Keratinocyte (primary cell): ENCODE data around the gene SLC4A5. TPM values are rescaled to one million over a fixed set of nuclear protein-coding genes. Genes with fewer than 3 reads are reported as not detected.

Experiments used
- DNase-seq: peaks from one replicate; pipeline ENCODE4 v3.0.0-alpha.2; 2011; ENCODE audit warnings: low read depth, missing footprints, low spot score
- FAIRE-seq: peaks from 2 replicates; lab custom pipeline; 2011; peaks lifted over from hg19 to GRCh38; lab: Jason Lieb, UNC
- H2AFZ ChIP-seq: 2 replicates; pipeline ENCODE4 v1.6.0; 2012; ENCODE audit warnings: low read length, control low read depth, inconsistent platforms; ENCODE audit not compliant: control insufficient read depth
- H3K27ac ChIP-seq: 2 replicates; pipeline ENCODE4 v1.5.1; 2011; ENCODE audit warnings: low read length; ENCODE audit not compliant: control insufficient read depth, insufficient read depth
- H3K27me3 ChIP-seq: 3 replicates; pipeline ENCODE4 v1.6.0; 2011; ENCODE audit warnings: low read length; ENCODE audit not compliant: control insufficient read depth, insufficient read depth; ENCODE audit errors: extremely low read depth
- H3K36me3 ChIP-seq, 2 experiments: 2 replicates in 1 of 2; 3 replicates in 1 of 2; pipeline ENCODE4 v1.5.1; 2011; ENCODE audit warnings: low read length in 2 of 2, mild to moderate bottlenecking in 1 of 2; ENCODE audit not compliant: control insufficient read depth in 2 of 2, insufficient read depth in 2 of 2; ENCODE audit errors: extremely low read depth in 1 of 2
- H3K4me1 ChIP-seq: 3 replicates; pipeline ENCODE4 v1.5.1; 2011; ENCODE audit warnings: low read length; ENCODE audit not compliant: control insufficient read depth, insufficient read depth; ENCODE audit errors: extremely low read depth
- H3K4me2 ChIP-seq: 3 replicates; pipeline ENCODE4 v1.6.0; 2011; ENCODE audit warnings: low read depth, low read length; ENCODE audit not compliant: control insufficient read depth, insufficient read depth; ENCODE audit errors: extremely low read depth
- H3K4me3 ChIP-seq, 3 experiments: fragments of 200-600 bp in 1 of 3; sonication (generic) in 1 of 3; 2 replicates in 2 of 3; 3 replicates in 1 of 3; pipeline ENCODE4 v1.5.1; 2011 to 2016; ENCODE audit warnings: low read length in 3 of 3, mild to moderate bottlenecking in 3 of 3, control low read depth in 2 of 3, inconsistent platforms in 1 of 3, low read depth in 1 of 3, mixed read lengths in 1 of 3, mixed run types in 1 of 3, moderate library complexity in 1 of 3; ENCODE audit not compliant: control insufficient read depth in 2 of 3, insufficient read depth in 2 of 3; ENCODE audit errors: extremely low read depth in 1 of 3
- H3K79me2 ChIP-seq: 2 replicates; pipeline ENCODE4 v1.6.0; 2012; ENCODE audit warnings: low read length; ENCODE audit not compliant: control insufficient read depth, insufficient read depth
- H3K9ac ChIP-seq: 3 replicates; pipeline ENCODE4 v1.6.0; 2011; ENCODE audit warnings: low read length; ENCODE audit not compliant: control insufficient read depth, insufficient read depth; ENCODE audit errors: extremely low read depth
- H3K9me1 ChIP-seq: 3 replicates; pipeline ENCODE4 v1.6.0; 2011; ENCODE audit warnings: low read length; ENCODE audit not compliant: control insufficient read depth, insufficient read depth; ENCODE audit errors: extremely low read depth
- H3K9me3 ChIP-seq: 2 replicates; pipeline ENCODE4 v1.5.1; 2012; ENCODE audit warnings: low read depth, low read length; ENCODE audit not compliant: control insufficient read depth
- H4K20me1 ChIP-seq: 3 replicates; pipeline ENCODE4 v1.6.0; 2011; ENCODE audit warnings: low read length; ENCODE audit not compliant: control insufficient read depth, insufficient read depth; ENCODE audit errors: extremely low read depth
- EZH2 ChIP-seq: IDR thresholded peaks from one replicate; pipeline ENCODE4 v1.6.1; 2012; ENCODE audit warnings: inconsistent platforms, mild to moderate bottlenecking, low read length, moderate library complexity
- dilution Hi-C: fragments of 300-500 bp; cut with MboI; formaldehyde crosslinking; loops from one replicate; pipeline ENCODE4 v1.7.0; 2020; ENCODE audit warnings: low sequenced_read_pairs; ENCODE audit not compliant: extremely low pct_ligation_motif_present
- polyA plus RNA-seq, 5 experiments: library from polyadenylated mRNA; depleted of rRNA in 3 of 5; stranded (reverse) in 3 of 5; stranded (forward) in 1 of 5; unstranded in 1 of 5; fragments of >200 nt; gene quantifications; 1 replicate in 1 of 5; 2 replicates in 3 of 5; 3 replicates in 1 of 5; pipeline versions ENCODE4 v1.2.1 to v1.2.3, GENCODE V29; 2011 to 2012; ENCODE audit warnings: missing spikeins in 2 of 5, low read depth in 1 of 5, low replicate concordance in 1 of 5
- TF ChIP-seq, protein P1 (sequence below), 3 experiments: IDR thresholded peaks in 1 of 3; conservative IDR thresholded peaks in 1 of 3; optimal IDR thresholded peaks in 1 of 3; 2 replicates in 2 of 3; 3 replicates in 1 of 3; pipeline versions ENCODE3 to v1.5.1; 2011; ENCODE audit warnings: low read length in 3 of 3, mild to moderate bottlenecking in 3 of 3, moderate library complexity in 2 of 3, control low read depth in 1 of 3, inconsistent platforms in 1 of 3; ENCODE audit not compliant: insufficient read depth in 2 of 3; ENCODE audit errors: extremely low read depth in 1 of 3

The SLC4A5 gene
- polyA plus RNA-seq, 1 donor (not counting 4 experiments of a cell fraction or from before 2014, with no cell fraction given): 0.22 TPM

DNA sequence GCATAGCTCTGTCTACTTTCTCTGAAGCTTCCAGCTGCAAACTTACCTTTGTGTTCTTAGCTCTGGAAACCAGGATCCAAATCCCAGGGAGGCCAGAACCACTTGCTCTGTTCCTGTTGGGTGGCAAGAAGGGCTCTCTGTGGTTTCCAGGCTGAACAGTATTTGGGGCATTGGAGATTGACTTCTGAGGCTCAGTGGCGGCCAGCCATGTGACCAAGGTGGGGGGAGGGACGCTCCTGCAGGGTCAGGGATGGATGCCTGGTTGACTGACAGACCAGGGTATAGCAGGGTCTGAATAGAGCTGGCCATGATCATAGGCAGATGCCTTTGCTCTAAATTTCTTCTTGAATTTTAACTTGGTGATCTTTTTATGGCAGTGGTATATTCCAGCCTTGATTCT lies 15.1 kb downstream of the SLC4A5 start:
- TF ChIP-seq, protein P1, sequence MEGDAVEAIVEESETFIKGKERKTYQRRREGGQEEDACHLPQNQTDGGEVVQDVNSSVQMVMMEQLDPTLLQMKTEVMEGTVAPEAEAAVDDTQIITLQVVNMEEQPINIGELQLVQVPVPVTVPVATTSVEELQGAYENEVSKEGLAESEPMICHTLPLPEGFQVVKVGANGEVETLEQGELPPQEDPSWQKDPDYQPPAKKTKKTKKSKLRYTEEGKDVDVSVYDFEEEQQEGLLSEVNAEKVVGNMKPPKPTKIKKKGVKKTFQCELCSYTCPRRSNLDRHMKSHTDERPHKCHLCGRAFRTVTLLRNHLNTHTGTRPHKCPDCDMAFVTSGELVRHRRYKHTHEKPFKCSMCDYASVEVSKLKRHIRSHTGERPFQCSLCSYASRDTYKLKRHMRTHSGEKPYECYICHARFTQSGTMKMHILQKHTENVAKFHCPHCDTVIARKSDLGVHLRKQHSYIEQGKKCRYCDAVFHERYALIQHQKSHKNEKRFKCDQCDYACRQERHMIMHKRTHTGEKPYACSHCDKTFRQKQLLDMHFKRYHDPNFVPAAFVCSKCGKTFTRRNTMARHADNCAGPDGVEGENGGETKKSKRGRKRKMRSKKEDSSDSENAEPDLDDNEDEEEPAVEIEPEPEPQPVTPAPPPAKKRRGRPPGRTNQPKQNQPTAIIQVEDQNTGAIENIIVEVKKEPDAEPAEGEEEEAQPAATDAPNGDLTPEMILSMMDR (optimal IDR thresholded peaks at IDR 0.05 in 1 of 3, IDR thresholded peaks at IDR 0.05 in 1 of 3, conservative IDR thresholded peaks at IDR 0.05 in 1 of 3; ENCODE audit: extremely low read depth in 1 of 3, insufficient read depth in 2 of 3, low read length in 3 of 3): no peak
- TF ChIP-seq EZH2: no peak
- DNase-seq: no peak
- H3K4me1 ChIP-seq: no peaks in the 10 kb centered on the region
- no peak overlapping the region for H2AFZ ChIP-seq
- H4K20me1 ChIP-seq: no peaks in the 10 kb centered on the region
- FAIRE-seq: no peak
- no peak overlapping the region for H3K9ac ChIP-seq
- H3K36me3 ChIP-seq: no peaks in the 10 kb centered on the region
- no peak overlapping the region for H3K4me3 ChIP-seq
- no peaks in the 10 kb centered on the region for H3K9me1 ChIP-seq
- H3K9me3 ChIP-seq: no peaks in the 10 kb centered on the region
- no peaks in the 10 kb centered on the region for H3K79me2 ChIP-seq
- H3K27ac ChIP-seq: no peak overlapping the region
- dilution Hi-C loops: no loop called here
- no peak overlapping the region for H3K4me2 ChIP-seq
- H3K27me3 ChIP-seq: peaks cover 3% of the 10 kb centered on the region

DNA sequence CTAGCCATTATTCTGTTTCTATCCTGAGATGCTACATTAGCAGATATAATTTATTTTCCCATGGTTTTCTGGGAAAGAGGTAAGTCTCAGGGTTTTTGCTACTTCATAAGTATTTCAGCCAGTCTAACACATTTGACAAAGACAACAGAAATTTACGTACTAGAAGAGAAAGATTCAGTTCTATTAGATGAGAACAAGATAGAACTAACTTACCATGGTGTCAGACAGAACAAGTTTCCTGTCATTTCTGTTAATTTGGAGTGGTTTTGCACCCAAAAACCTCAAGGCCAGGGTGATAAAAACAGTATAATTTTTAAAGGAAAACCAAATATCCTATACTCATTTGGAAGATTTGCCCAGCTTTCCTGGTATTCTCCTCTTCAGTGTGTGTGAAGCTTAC lies 15.6 kb downstream of the SLC4A5 start:
- no peaks in the 10 kb centered on the region for H4K20me1 ChIP-seq
- no peak overlapping the region for H3K4me2 ChIP-seq
- no peaks in the 10 kb centered on the region for H3K36me3 ChIP-seq
- H3K79me2 ChIP-seq: no peaks in the 10 kb centered on the region
- H2AFZ ChIP-seq: no peak overlapping the region
- no peaks in the 10 kb centered on the region for H3K9me1 ChIP-seq
- dilution Hi-C loops: no loop called here
- H3K9me3 ChIP-seq: no peaks in the 10 kb centered on the region
- peaks cover 3% of the 10 kb centered on the region for H3K27me3 ChIP-seq
- H3K9ac ChIP-seq: no peak overlapping the region
- no peak for FAIRE-seq
- no peak overlapping the region for H3K4me3 ChIP-seq
- DNase-seq: no peak
- TF ChIP-seq, protein P1 (optimal IDR thresholded peaks at IDR 0.05 in 1 of 3, IDR thresholded peaks at IDR 0.05 in 1 of 3, conservative IDR thresholded peaks at IDR 0.05 in 1 of 3; ENCODE audit: extremely low read depth in 1 of 3, insufficient read depth in 2 of 3, low read length in 3 of 3): no peak
- no peak for TF ChIP-seq EZH2
- no peak overlapping the region for H3K27ac ChIP-seq
- H3K4me1 ChIP-seq: no peaks in the 10 kb centered on the region
